Suprapubic skin (tissue), 4 donors: ENCODE measurements around the gene TDRD9.

ENCODE experiments used
- EP300 ChIP-seq: sonication (generic); formaldehyde crosslinking; IDR thresholded peaks from one replicate; pipeline ENCODE4 v1.6.1; 2017; ENCODE audit warnings: antibody characterized with exemption
- POLR2A ChIP-seq, 2 donors: fragments of 450-650 bp; IDR thresholded peaks; one replicate each; pipeline ENCODE4 v1.6.1; 2017; ENCODE audit warnings: antibody characterized with exemption in 2 of 2, mild to moderate bottlenecking in 2 of 2, moderate library complexity in 2 of 2
- POLR2AphosphoS5 ChIP-seq, 3 donors: sonication (generic); formaldehyde crosslinking; IDR thresholded peaks; one replicate each; pipeline ENCODE4 v1.6.1; 2017; ENCODE audit warnings: antibody characterized with exemption in 3 of 3
- TF ChIP-seq, protein P1 (sequence below), 2 donors: fragments of 200-600 bp in 1 of 2; fragments of 450-650 bp in 1 of 2; sonication (generic) in 1 of 2; IDR thresholded peaks; one replicate each; pipeline ENCODE4 v1.5.1; 2016 to 2019; ENCODE audit warnings: antibody characterized with exemption in 2 of 2, mild to moderate bottlenecking in 1 of 2, moderate library complexity in 1 of 2

DNA sequence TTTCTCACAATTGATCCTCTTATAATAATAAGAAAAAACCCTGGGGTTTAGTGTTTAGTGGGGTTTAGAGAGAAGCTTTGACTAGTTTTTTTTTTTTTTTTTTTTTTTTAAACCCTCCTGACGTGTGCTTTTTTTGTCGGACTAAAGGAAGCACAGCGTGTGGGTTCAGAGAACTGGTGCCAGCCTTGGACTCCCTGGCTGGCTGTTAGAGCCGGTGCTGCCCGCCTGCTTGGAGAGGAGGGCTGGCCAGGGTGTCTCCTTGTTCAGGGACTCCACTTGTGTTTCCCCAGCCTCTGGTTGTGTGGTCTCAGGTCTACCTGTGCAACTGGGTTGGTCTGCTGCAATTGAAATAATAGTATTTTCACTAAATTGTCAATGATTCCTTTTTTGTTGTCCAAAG is 103.1 kb downstream of the TDRD9 start:
- TF ChIP-seq, protein P1, sequence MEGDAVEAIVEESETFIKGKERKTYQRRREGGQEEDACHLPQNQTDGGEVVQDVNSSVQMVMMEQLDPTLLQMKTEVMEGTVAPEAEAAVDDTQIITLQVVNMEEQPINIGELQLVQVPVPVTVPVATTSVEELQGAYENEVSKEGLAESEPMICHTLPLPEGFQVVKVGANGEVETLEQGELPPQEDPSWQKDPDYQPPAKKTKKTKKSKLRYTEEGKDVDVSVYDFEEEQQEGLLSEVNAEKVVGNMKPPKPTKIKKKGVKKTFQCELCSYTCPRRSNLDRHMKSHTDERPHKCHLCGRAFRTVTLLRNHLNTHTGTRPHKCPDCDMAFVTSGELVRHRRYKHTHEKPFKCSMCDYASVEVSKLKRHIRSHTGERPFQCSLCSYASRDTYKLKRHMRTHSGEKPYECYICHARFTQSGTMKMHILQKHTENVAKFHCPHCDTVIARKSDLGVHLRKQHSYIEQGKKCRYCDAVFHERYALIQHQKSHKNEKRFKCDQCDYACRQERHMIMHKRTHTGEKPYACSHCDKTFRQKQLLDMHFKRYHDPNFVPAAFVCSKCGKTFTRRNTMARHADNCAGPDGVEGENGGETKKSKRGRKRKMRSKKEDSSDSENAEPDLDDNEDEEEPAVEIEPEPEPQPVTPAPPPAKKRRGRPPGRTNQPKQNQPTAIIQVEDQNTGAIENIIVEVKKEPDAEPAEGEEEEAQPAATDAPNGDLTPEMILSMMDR (IDR thresholded peaks at IDR 0.05) = no peak
- no peak for TF ChIP-seq POLR2A (IDR thresholded peaks at IDR 0.05)
- TF ChIP-seq EP300 = no peak
- TF ChIP-seq POLR2AphosphoS5 (IDR thresholded peaks at IDR 0.05) = no peak
